Kidney (tissue), 14 donors: ENCODE data around the gene RGL1. TPM values are rescaled to one million over a fixed set of nuclear protein-coding genes. Genes with fewer than 3 reads are reported as not detected.

ENCODE experiments used
- DNase-seq, 5 donors: peaks; one replicate each; pipeline ENCODE4 v3.0.0-alpha.2; 2013 to 2020
- FAIRE-seq: peaks from 2 replicates; lab custom pipeline; 2012; peaks lifted over from hg19 to GRCh38; lab: Jason Lieb, UNC
- H3K27ac ChIP-seq, 2 donors: one replicate each; pipeline ENCODE4 v1.7.0; 2013; ENCODE audit warnings: low read depth in 2 of 2, low read length in 2 of 2, inconsistent platforms in 1 of 2
- H3K27me3 ChIP-seq: one replicate; pipeline ENCODE4 v1.7.1; 2013; ENCODE audit warnings: low read length, inconsistent platforms; ENCODE audit not compliant: control insufficient read depth, insufficient read depth
- H3K36me3 ChIP-seq, 3 donors: one replicate each; pipeline versions ENCODE4 v1.7.0 to v1.7.1; 2013; ENCODE audit warnings: low read length in 3 of 3, control low read depth in 1 of 3, inconsistent platforms in 1 of 3; ENCODE audit not compliant: insufficient read depth in 3 of 3, control insufficient read depth in 2 of 3
- H3K4me1 ChIP-seq, 3 donors: one replicate each; pipeline versions ENCODE4 v1.7.0 to v1.7.1; 2013; ENCODE audit warnings: low read length in 3 of 3, inconsistent platforms in 1 of 3, low read depth in 1 of 3; ENCODE audit not compliant: control insufficient read depth in 2 of 3, insufficient read depth in 2 of 3
- H3K4me3 ChIP-seq, 3 donors: one replicate each; pipeline versions ENCODE4 v1.7.0 to v1.8.1; 2013; ENCODE audit warnings: low read length in 3 of 3, control low read depth in 1 of 3, inconsistent platforms in 1 of 3
- H3K9ac ChIP-seq, 3 donors: one replicate each; pipeline versions ENCODE4 v1.7.0 to v1.7.1; 2013; ENCODE audit warnings: low read length in 3 of 3, control low read depth in 1 of 3, inconsistent platforms in 1 of 3
- H3K9me3 ChIP-seq, 3 donors: one replicate each; pipeline versions ENCODE4 v1.7.0 to v1.7.1; 2013; ENCODE audit warnings: low read length in 3 of 3, control low read depth in 1 of 3, inconsistent platforms in 1 of 3; ENCODE audit not compliant: control insufficient read depth in 2 of 3, insufficient read depth in 1 of 3
- CTCF ChIP-seq: IDR thresholded peaks from 3 replicates; pipeline ENCODE4 v1.5.1; 2012; ENCODE audit warnings: mild to moderate bottlenecking, moderate library complexity, borderline replicate concordance; ENCODE audit not compliant: insufficient read depth; ENCODE audit errors: extremely low read depth
- intact Hi-C: fragments of 100-400 bp; cut with DNase I; formaldehyde crosslinking; loops from one replicate; pipeline ENCODE4 v1.11.1; 2022
- polyA plus RNA-seq: library from polyadenylated mRNA; stranded (reverse); fragments of 350-450 nt; fragmentation: Illumina TruSeq; extraction: RNeasy Lipid Tissue Mini Kit (QIAGEN cat#74804); gene quantifications from one replicate; pipeline ENCODE4 v1.2.3, GENCODE V29; 2014; ENCODE audit warnings: low read depth, low replicate concordance; ENCODE audit not compliant: insufficient read depth
- total RNA-seq: library from RNA; stranded (reverse); fragmentation: NEBNext Ultra II Directional; extraction: Animal tissue kit (Norgen Biotek cat#: 25700); gene quantifications from one replicate; pipeline ENCODE4 v1.2.1, GENCODE V29; 2021
- donor health status: control.
- donor health status: control.
- donor health status: control.
- donor health status: control.
- donor health status: control.
- donor health status: DM: yes; HTN: yes; CAD: no.
- donor health status: Normal renal cell carcinoma (clear cell type).

Gene RGL1
- total and polyA plus RNA-seq, 2 donors from 2014 or later: 17.3 to 30.7 TPM

DNA sequence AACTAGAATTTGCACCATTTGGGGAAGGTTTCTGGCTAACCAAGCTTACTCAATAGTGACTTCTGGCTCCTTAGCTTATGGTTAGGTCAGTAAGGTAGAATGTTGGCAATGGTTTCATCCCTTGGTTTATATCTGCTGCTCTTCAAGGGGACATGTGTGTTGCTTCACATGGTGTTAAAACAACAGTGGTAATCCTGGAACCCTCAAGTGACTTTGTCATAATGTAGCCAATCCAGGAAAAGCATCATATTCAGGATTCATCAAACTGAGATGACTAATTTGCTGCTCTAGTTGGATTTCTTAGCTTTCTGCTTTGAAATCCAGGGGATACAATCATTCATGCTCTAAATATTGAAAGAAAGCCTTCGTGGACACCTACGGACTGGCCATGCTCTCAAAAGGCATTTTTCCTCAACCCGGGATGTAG is 108.7 kb downstream of the RGL1 start:
- H3K4me1 ChIP-seq: no peaks in the 10 kb centered on the region
- no peaks in the 10 kb centered on the region for H3K9me3 ChIP-seq
- no peak for TF ChIP-seq CTCF
- H3K36me3 ChIP-seq: peaks cover 8 to 39% (median 39%) of the 10 kb centered on the region in 3 donors
- H3K9ac ChIP-seq: no peak overlapping the region
- no peak for DNase-seq
- no peak overlapping the region for H3K27ac ChIP-seq
- intact Hi-C loops: loop anchor here (5.0 to 10.0 kb wide), 2 partner anchors 229 to 256 kb away; no protein-coding TSS in a partner anchor
- H3K27me3 ChIP-seq: no peaks in the 10 kb centered on the region
- no peak overlapping the region for H3K4me3 ChIP-seq
- FAIRE-seq: no peak

DNA sequence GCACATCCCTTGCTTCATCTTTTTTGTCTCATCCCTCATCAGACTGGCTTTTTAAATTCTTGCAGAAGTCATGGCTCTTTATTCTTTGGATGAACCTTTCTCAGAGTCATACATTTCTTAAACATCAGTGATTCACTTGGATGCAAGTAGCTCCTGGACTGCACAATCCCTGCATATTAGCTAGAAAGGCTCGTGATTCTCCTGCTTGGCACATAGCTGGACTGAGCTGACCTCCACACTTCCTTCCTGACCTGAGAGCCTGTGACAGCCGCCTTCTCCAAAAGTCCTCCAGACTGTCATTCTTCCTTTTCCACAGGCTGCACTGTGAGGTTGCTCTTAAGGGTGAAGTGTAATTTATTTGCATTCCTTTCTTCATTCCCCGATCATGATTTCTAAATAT is 109.4 kb downstream of the RGL1 start:
- no peaks in the 10 kb centered on the region for H3K27me3 ChIP-seq
- H3K4me3 ChIP-seq: no peak overlapping the region
- FAIRE-seq (no peak), DNase-seq (no peak)
- peaks cover 4 to 40% (median 33%) of the 10 kb centered on the region in 3 donors for H3K36me3 ChIP-seq
- no peak for TF ChIP-seq CTCF
- no peaks in the 10 kb centered on the region for H3K4me1 ChIP-seq
- no peak overlapping the region for H3K9ac ChIP-seq
- H3K9me3 ChIP-seq: no peaks in the 10 kb centered on the region
- intact Hi-C loops: loop anchor here (5.0 to 10.0 kb wide), 2 partner anchors 229 to 257 kb away; no protein-coding TSS in a partner anchor
- H3K27ac ChIP-seq: no peak overlapping the region

DNA sequence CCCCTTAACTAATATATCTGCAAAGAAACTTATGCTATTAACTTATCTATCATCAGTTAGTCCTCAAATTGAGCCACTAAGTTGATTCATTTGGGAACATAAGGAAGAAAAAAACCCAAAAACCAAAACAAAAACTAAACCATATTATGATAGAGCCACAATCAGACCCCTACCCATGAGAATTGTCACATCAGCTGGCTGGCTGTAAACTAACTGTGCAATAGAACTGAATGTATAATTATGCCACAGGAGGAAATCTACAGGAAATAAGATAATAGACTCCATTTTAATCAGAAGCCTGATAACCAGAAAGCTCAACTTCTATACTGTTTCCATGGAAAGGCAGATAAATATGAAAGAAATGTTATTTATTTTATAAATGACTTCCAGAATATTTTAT is 110.0 kb downstream of the RGL1 start:
- H3K36me3 ChIP-seq: peaks cover 4 to 42% (median 30%) of the 10 kb centered on the region in 3 donors
- no peak overlapping the region for H3K9ac ChIP-seq
- no peaks in the 10 kb centered on the region for H3K27me3 ChIP-seq
- FAIRE-seq (no peak), DNase-seq (no peak)
- H3K4me3 ChIP-seq: no peak overlapping the region
- no peaks in the 10 kb centered on the region for H3K4me1 ChIP-seq
- intact Hi-C loops: loop anchor here (5.0 to 10.0 kb wide), 2 partner anchors 230 to 258 kb away; no protein-coding TSS in a partner anchor
- no peak overlapping the region for H3K27ac ChIP-seq
- H3K9me3 ChIP-seq: no peaks in the 10 kb centered on the region
- no peak for TF ChIP-seq CTCF
